Hematopoietic multipotent progenitor cell (in vitro differentiated cells): ENCODE data around the gene GPR162. TPM values are rescaled to one million over a fixed set of nuclear protein-coding genes. Genes with fewer than 3 reads are reported as not detected.
A peak's percentile ranks its signal among the peaks of the same experiment; 100 is the strongest.

ENCODE experiments used
- DNase-seq, 3 donors: peaks; one replicate each; pipeline ENCODE4 v3.0.0-alpha.2; 2011 to 2015; ENCODE audit warnings: low read depth in 2 of 3, low spot score in 2 of 3
- total RNA-seq: library from RNA; depleted of rRNA; stranded (reverse); fragments of >200 nt; gene quantifications from one replicate; pipeline ENCODE4 v1.2.3, GENCODE V29; 2012

The GPR162 gene
- 29.6 TPM for total RNA-seq

GRCh38 chr12:6821591-6822425, at the start of gene GPR162:
GPR162 (plus strand) TSS chr12:6821821; CDS start chr12:6823899, 2,078 bp downstream.
- DNase-seq, result peak in 2 of 3 donors; percentile 24 to 38

GRCh38 chr12:6772331-6772695, 49.3 kb upstream of the GPR162 start, which contains the start of gene LAG3:
LAG3 (plus strand) TSS chr12:6772520; CDS start chr12:6772853, 333 bp downstream.
- DNase-seq, result peak in 1 of 3 donors; percentile 41

- no peak for DNase-seq
These were observed 48.7 kb upstream of the GPR162 start for GRCh38 chr12:6772726-6773589.

- DNase-seq, result no peak
These were observed 47.9 kb upstream of the GPR162 start for GRCh38 chr12:6773590-6774351.

GRCh38 chr12:6774499-6775062, 47.0 kb upstream of the GPR162 start:
- no peak for DNase-seq

GRCh38 chr12:6775185-6776174, 46.1 kb upstream of the GPR162 start:
- DNase-seq, result no peak

- no peak for DNase-seq
These were observed 44.2 kb upstream of the GPR162 start for GRCh38 chr12:6777386-6777785.

GRCh38 chr12:6778217-6778573, 43.4 kb upstream of the GPR162 start:
- no peak for DNase-seq

- DNase-seq, result peak; percentile 70 to 94 (median 88)
These were observed 42.8 kb upstream of the GPR162 start for GRCh38 chr12:6778574-6779550.

GRCh38 chr12:6779708-6780432, 41.8 kb upstream of the GPR162 start:
- no peak for DNase-seq

- no peak for DNase-seq
These were observed 41.0 kb upstream of the GPR162 start for GRCh38 chr12:6780573-6780972.

- DNase-seq, result no peak
These were observed 39.5 kb upstream of the GPR162 start for GRCh38 chr12:6782119-6782518.

- DNase-seq, result no peak
These were observed 38.6 kb upstream of the GPR162 start for GRCh38 chr12:6782850-6783566.

GRCh38 chr12:6783828-6784227, 37.8 kb upstream of the GPR162 start:
- no peak for DNase-seq

- no peak for DNase-seq
These were observed 37.3 kb upstream of the GPR162 start for GRCh38 chr12:6784296-6784695.

- no peak for DNase-seq
These were observed 36.9 kb upstream of the GPR162 start for GRCh38 chr12:6784761-6785160.
